SH-SY5Y (cell line): Measurements from ENCODE around the gene KIF2C.

Source experiments
- GATA2 ChIP-seq: IDR thresholded peaks from 2 replicates; pipeline ENCODE4 v1.6.1; 2011; ENCODE audit warnings: mild to moderate bottlenecking, low read depth, low read length
- GATA3 ChIP-seq: IDR thresholded peaks from 2 replicates; pipeline ENCODE4 v1.6.1; 2011; ENCODE audit warnings: low read depth, mild to moderate bottlenecking, low read length, moderate library complexity

DNA sequence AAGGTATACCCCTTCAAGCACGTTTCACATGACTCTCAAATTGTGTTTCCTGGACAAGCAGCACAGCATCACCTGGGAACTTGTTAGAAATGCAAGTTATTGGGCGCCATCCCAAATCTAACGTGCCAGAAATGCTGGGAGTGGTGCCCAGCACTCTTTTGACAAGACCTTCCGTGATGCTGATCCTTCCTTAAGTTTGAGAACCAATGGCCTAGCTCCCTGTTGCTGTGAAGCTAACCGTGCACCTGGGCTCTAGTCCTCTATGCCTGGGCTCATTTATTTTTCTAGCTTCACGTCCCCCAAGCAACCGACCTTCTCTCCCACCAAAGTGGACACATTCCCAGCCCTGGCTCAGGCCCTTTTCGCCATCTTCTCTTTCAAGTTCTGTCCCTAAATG is 44.1 kb downstream of the KIF2C start:
- no peak for TF ChIP-seq GATA3
- TF ChIP-seq GATA2, result no peak
